Limb (tissue), 2 donors: ENCODE measurements around the gene NDUFA5.

Experiments
- DNase-seq, 2 donors: peaks; one replicate each; pipeline ENCODE4 v3.0.0-alpha.2; 2016; ENCODE audit errors: extremely low spot score in 2 of 2

NDUFA5 gene

DNA sequence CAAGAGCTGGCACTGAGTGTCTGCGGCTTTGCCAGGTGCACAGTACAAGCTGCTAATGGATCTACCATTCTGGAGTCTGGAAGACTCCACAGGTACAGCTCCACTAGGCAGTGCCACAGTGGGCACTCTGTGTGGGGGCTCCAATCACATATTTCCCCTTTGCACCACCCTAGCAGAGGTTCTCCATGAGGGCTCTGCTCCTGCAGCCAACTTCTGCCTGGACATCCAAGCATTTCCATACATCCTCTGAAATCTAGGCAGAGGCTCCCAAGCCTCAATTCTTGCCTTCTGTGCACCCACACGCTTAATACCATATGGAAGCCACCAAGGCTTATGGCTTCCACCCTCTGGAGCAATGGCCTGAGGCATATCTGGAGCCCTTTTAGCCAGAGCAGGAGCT lies 52.4 kb downstream of the NDUFA5 start:
- no peak for DNase-seq

DNA sequence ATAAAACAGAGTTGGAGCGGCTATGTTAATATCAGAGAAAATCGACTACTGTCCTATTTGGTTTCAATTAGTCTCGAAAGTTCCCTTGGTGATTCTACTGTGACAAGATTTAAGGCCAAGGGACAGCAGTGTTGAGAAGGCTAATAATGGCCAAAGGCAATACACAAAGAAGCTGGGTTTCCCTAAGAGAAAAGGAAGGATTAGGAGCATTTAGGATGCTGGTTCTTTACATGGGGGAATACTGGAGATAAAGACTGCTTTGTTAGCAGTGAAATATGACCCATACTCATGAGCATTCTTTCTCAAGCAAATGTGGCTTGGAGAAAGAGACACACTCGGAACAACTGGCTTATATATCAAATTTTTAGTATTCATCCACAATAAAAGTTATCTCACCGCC lies 55.4 kb downstream of the NDUFA5 start:
- no peak for DNase-seq

DNA sequence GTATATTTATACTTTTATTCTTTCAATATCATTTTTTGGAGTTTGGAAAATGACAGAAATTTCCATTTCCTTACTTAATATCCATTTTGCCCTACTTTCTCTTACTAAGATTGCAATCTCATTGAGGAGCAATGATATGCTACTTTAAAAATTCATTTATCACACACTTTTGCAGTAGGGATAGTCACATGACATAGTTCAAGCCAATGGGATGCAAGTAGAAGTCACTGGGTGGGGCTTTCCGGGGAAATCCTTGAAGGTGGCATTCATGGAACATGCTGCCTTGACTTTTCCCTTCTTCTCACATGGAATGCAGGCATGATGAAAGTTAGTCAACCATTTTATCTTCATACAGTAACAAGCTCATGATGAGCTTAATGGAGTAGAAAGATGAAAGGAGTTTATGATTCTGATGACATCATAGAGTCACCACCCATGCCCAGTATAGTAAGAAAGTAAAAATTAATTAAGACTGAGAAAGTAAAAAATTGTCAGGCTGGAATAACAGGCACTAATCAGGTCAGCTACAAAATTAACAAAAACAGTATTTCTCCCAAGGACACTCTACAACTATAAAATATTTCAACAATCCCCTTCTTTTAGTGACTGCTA lies 56.6 kb downstream of the NDUFA5 start:
- no peak for DNase-seq

DNA sequence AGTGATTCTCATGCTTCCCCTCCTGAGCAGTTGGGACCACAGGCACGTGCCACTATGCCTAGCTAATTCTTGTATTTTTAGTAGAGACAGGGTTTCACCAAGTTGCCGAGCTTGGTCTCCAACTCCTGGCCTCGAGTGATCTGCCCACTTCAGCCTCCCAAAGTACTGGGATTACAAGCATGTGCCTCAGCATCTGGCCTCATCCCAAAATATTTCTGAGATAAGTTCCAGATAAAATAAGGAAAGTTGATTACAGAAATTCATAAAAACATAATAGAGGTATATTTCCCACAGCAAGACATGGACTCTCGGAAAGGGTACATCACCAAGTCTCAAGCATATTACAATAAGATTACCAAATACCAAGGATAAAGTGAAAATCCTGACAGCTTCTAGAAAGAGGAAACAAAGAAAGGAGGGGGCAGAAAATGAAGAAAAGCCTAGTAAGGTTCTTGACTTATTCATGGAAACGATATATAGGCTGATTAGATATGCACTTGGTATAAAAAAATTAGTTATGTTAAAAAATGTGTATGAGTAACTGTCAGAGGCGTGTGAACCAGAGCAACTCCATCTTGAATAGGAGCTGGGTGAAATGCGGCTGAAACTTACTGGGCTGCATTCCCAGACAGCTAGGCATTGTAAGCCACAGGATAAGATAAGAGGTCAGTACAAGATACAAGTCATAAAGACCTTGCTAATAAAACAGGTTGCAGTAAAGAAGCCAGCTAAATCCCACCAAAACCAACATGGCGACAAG lies 58.2 kb downstream of the NDUFA5 start:
- DNase-seq, result no peak

DNA sequence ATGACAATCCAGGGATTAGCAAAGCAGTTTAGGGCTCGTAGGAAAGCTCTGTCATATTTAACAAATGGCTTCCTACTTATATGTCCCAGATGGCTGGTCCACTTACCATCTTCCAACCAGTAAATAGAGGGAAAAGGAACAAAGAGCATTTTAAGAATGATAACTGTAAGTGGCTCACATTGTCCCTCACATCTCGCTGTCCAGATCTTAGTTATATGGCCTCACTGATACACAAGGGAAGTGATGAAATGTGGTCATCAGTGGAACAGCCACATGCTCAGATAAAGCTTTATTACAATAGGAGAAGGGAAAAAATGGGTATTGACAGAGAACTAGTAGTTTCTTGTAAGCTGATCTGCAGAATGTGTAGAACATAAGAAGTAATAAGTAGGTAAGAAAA lies 59.0 kb downstream of the NDUFA5 start:
- no peak for DNase-seq

DNA sequence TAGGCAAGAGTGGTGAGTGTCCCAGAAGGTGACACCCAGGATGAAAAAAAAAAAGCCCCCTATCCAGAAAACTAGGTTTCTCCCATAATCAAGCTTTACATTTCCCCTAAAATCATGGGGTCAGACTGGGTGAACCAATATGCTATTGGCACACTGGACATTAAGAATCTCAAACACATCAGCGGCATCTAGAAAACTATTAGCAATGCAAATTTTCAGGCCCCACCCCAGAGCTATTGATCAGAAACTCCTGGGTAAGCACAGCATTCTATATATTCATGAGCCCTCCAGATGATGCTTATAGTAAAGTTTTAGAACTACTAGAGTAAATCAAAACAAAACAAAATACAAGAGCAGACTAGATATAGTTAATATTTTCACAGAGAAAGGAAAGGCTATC lies 59.6 kb downstream of the NDUFA5 start:
- no peak for DNase-seq

DNA sequence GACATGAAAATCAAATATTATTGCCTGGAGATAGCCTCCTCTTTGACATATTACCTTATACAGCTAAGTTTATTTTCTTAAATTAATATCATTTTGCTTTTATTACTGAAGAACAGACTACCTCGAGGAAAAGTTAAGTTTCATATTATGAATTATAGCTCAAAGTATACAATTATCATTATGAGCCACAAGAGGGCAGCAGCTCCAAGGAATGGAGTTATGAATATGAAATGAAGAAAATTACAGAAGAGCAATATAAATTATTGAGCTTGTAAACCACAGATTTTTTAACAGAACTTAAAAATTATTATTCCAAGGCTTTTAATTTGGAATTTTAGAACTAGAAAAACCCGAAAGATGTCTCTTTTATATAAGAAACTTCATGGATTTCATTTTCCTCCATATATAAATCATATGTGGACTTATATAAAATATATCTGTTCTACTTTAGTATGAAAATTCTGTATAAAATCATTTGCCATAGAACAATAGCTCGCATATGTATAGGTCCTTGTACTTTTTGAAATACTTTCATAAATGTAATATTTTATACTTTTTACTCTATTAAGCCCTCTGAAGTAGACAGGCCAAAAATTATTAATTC lies 63.3 kb downstream of the NDUFA5 start:
- peak in 1 of 2 donors; percentile 51 for DNase-seq

DNA sequence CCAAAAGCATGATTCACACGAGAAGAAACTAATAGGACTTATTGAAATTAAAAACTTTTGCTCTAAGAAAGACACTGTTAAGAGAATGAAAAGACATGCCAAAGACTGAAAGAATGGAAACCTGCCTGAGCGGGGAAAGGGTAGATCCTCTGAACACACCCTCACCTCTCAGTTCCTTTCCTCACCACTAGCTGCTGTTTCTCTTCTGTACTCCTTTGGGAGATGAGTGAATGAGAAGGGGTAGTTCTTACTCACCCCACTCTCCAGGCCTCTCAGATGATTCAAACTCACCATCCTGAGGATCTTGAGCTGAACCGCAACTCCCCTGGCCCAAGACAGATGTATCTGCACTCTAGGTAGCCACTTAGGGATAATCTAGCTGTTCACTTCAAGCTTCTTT lies 65.1 kb downstream of the NDUFA5 start:
- no peak for DNase-seq
